ENCODE data around the gene MC1R. TPM values are rescaled to one million over a fixed set of nuclear protein-coding genes. Genes with fewer than 3 reads are reported as not detected.

MC1R gene
- total RNA-seq, 2 experiments from 2014 or later, result 8.3 to 22.3 TPM

- DNase-seq (ENCODE audit: low spot score), result no peak
- ChIA-PET CTCF (ENCODE audit: unreplicated experiment) (no interaction called here), POLR2A (no interaction called here)
- peak overlapping the region; percentile 89 for H3K4me2 ChIP-seq (ENCODE audit: low read length)
- peaks cover 15% of the 10 kb centered on the region for H3K79me2 ChIP-seq (ENCODE audit: insufficient read depth, low read depth, low read length)
- H2AFZ ChIP-seq (ENCODE audit: low read length), result no peak overlapping the region
- H3K9me3 ChIP-seq (ENCODE audit: low read length), result no peaks in the 10 kb centered on the region
- H3K36me3 ChIP-seq (ENCODE audit: insufficient read depth, low read length), result peaks cover 12% of the 10 kb centered on the region
- no peaks in the 10 kb centered on the region for H3K9me2 ChIP-seq (ENCODE audit: insufficient read depth, low read length)
- H3K4me1 ChIP-seq (ENCODE audit: insufficient read depth, low read length, poor library complexity, severe bottlenecking), result peaks cover 55% of the 10 kb centered on the region
- intact Hi-C loops (cut with micrococcal nuclease; ENCODE audit: unreplicated experiment), result loop anchor here (2.0 to 10.0 kb wide), 4 partner anchors 105 to 219 kb away; partner anchors contain the start of genes FANCA, PRDM7, SPATA2L and VPS9D1
- no peak for TF ChIP-seq EZH2phosphoT487 (IDR thresholded peaks at IDR 0.05; ENCODE audit: borderline replicate concordance, low read depth, low read length)
- TF ChIP-seq, protein P1, sequence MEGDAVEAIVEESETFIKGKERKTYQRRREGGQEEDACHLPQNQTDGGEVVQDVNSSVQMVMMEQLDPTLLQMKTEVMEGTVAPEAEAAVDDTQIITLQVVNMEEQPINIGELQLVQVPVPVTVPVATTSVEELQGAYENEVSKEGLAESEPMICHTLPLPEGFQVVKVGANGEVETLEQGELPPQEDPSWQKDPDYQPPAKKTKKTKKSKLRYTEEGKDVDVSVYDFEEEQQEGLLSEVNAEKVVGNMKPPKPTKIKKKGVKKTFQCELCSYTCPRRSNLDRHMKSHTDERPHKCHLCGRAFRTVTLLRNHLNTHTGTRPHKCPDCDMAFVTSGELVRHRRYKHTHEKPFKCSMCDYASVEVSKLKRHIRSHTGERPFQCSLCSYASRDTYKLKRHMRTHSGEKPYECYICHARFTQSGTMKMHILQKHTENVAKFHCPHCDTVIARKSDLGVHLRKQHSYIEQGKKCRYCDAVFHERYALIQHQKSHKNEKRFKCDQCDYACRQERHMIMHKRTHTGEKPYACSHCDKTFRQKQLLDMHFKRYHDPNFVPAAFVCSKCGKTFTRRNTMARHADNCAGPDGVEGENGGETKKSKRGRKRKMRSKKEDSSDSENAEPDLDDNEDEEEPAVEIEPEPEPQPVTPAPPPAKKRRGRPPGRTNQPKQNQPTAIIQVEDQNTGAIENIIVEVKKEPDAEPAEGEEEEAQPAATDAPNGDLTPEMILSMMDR (conservative IDR thresholded peaks at IDR 0.05; ENCODE audit: low read length), result no peak
- no TSS peak for BruUV-seq (replicated peaks)
- no peak overlapping the region for H3K4me3 ChIP-seq (ENCODE audit: low read depth, low read length, poor library complexity, severe bottlenecking)
- 0 out of 2 replicates have a peak, but pooled peaks cover 3% of the 10 kb centered on the region for H4K20me1 ChIP-seq (ENCODE audit: insufficient read depth, low read length)
- no peak overlapping the region for H3K27ac ChIP-seq (ENCODE audit: low read depth, low read length, poor library complexity, severe bottlenecking)
These were observed 1.1 kb downstream of the MC1R start for GRCh38 chr16:89919535-89920406.

DNA sequence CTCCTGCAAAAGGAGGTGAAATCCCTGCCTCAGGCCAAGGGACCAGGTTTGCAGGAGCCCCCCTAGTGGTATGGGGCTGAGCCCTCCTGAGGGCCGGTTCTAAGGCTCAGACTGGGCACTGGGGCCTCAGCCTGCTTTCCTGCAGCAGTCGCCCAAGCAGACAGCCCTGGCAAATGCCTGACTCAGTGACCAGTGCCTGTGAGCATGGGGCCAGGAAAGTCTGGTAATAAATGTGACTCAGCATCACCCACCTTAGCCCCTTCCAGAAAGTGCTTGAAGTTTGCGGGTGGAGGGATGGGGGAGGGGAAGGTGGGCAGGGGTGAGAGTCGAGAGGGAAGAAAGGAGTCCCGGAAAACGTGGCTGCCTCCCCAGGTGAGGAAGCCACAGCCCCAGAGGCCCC lies 2.1 kb downstream of the MC1R start:
- ChIA-PET POLR2A (no interaction called here), CTCF (ENCODE audit: unreplicated experiment) (no interaction called here)
- peaks cover 63% of the 10 kb centered on the region for H3K4me1 ChIP-seq (ENCODE audit: insufficient read depth, low read length, poor library complexity, severe bottlenecking)

More for the DNA sequence above, 2.1 kb downstream of the MC1R start:
- peak overlapping the region; percentile 89 for H3K4me2 ChIP-seq (ENCODE audit: low read length)
- H3K9me3 ChIP-seq (ENCODE audit: low read length), result no peaks in the 10 kb centered on the region
- no peak for TF ChIP-seq EZH2phosphoT487 (IDR thresholded peaks at IDR 0.05; ENCODE audit: borderline replicate concordance, low read depth, low read length)
- TF ChIP-seq, protein P1 (conservative IDR thresholded peaks at IDR 0.05; ENCODE audit: low read length), result peak; percentile 38
- intact Hi-C loops (cut with micrococcal nuclease; ENCODE audit: unreplicated experiment), result loop anchor here (5.0 kb wide), 1 partner anchor 157 kb away; the partner anchor contains the start of gene PRDM7
- BruUV-seq (replicated peaks), result no TSS peak
- peak overlapping the region; percentile 94 for H3K4me3 ChIP-seq (ENCODE audit: low read depth, low read length, poor library complexity, severe bottlenecking)
- no peak for DNase-seq (ENCODE audit: low spot score)
- peaks cover 8% of the 10 kb centered on the region for H3K36me3 ChIP-seq (ENCODE audit: insufficient read depth, low read length)
- H3K9me2 ChIP-seq (ENCODE audit: insufficient read depth, low read length), result no peaks in the 10 kb centered on the region
- H3K27ac ChIP-seq (ENCODE audit: low read depth, low read length, poor library complexity, severe bottlenecking), result peak overlapping the region; percentile 69
- H2AFZ ChIP-seq (ENCODE audit: low read length), result no peak overlapping the region
- 0 out of 2 replicates have a peak, but pooled peaks cover 3% of the 10 kb centered on the region for H4K20me1 ChIP-seq (ENCODE audit: insufficient read depth, low read length)
- peaks cover 24% of the 10 kb centered on the region for H3K79me2 ChIP-seq (ENCODE audit: insufficient read depth, low read depth, low read length)

All from OCI-LY7 (cell line).